ENCODE measurements around the gene DYRK1A.

The DYRK1A gene

DNA sequence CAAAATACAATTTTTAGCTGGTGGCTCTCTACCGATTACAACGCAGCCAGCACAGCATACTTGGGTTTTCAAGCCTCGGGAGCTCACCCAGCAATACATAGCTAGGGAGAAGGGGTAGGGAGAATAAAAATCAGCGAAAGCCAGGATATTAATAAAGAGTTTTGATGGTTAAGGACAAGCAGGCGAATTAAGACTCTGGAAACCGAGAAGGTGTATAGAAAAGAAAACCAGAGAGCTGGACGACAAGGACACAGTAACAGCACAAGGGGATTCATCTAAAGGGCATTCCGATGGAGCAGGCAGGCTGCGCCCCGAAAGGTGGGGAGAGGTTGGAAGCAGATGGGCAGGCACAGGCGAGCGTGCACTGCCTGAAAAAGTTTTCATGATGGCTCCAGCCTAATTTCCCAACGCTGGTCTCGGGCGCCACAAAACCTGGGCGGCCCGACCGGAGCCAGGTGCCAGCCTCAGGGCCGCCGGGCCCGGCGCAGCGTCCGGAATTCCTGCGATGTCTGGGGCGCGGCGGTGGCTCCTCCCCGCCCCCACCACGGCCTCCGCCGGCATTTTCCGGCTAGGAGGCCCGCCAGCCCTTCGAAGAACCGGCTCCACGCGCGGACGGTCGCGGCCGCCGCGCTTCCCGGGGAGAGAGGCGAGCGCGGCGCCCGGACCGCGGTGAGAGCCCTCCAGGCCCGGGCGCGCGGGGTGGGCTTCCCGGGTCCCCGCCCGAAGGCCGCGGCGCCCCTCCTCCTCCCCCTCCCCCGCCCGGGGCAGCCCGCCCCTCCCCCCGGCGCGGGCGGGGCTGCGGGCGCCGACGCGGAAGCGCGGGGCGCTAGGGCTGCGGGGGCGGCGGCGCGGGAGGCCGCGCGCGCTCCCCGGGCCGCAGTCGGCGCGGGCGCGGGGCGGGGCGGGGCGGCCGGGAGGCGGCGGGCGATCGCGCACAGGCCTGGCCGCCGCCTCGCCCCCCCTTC, 774 bp upstream of the DYRK1A start:
- TF ChIP-seq, protein P1, sequence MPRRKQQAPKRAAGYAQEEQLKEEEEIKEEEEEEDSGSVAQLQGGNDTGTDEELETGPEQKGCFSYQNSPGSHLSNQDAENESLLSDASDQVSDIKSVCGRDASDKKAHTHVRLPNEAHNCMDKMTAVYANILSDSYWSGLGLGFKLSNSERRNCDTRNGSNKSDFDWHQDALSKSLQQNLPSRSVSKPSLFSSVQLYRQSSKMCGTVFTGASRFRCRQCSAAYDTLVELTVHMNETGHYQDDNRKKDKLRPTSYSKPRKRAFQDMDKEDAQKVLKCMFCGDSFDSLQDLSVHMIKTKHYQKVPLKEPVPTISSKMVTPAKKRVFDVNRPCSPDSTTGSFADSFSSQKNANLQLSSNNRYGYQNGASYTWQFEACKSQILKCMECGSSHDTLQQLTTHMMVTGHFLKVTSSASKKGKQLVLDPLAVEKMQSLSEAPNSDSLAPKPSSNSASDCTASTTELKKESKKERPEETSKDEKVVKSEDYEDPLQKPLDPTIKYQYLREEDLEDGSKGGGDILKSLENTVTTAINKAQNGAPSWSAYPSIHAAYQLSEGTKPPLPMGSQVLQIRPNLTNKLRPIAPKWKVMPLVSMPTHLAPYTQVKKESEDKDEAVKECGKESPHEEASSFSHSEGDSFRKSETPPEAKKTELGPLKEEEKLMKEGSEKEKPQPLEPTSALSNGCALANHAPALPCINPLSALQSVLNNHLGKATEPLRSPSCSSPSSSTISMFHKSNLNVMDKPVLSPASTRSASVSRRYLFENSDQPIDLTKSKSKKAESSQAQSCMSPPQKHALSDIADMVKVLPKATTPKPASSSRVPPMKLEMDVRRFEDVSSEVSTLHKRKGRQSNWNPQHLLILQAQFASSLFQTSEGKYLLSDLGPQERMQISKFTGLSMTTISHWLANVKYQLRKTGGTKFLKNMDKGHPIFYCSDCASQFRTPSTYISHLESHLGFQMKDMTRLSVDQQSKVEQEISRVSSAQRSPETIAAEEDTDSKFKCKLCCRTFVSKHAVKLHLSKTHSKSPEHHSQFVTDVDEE (CRISPR knock-in tag; IDR thresholded peaks at IDR 0.05), result 0 out of 2 replicates have a peak, but pooled peaks have one; percentile 44
- 0 out of 2 replicates have a peak, but pooled peaks have one; percentile 23 for TF ChIP-seq GLIS3 (CRISPR knock-in tag; IDR thresholded peaks at IDR 0.05)
- TF ChIP-seq, protein P2, sequence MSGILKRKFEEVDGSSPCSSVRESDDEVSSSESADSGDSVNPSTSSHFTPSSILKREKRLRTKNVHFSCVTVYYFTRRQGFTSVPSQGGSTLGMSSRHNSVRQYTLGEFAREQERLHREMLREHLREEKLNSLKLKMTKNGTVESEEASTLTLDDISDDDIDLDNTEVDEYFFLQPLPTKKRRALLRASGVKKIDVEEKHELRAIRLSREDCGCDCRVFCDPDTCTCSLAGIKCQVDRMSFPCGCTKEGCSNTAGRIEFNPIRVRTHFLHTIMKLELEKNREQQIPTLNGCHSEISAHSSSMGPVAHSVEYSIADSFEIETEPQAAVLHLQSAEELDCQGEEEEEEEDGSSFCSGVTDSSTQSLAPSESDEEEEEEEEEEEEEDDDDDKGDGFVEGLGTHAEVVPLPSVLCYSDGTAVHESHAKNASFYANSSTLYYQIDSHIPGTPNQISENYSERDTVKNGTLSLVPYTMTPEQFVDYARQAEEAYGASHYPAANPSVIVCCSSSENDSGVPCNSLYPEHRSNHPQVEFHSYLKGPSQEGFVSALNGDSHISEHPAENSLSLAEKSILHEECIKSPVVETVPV (CRISPR knock-in tag; IDR thresholded peaks at IDR 0.05), result no peak
- TF ChIP-seq, protein P3, sequence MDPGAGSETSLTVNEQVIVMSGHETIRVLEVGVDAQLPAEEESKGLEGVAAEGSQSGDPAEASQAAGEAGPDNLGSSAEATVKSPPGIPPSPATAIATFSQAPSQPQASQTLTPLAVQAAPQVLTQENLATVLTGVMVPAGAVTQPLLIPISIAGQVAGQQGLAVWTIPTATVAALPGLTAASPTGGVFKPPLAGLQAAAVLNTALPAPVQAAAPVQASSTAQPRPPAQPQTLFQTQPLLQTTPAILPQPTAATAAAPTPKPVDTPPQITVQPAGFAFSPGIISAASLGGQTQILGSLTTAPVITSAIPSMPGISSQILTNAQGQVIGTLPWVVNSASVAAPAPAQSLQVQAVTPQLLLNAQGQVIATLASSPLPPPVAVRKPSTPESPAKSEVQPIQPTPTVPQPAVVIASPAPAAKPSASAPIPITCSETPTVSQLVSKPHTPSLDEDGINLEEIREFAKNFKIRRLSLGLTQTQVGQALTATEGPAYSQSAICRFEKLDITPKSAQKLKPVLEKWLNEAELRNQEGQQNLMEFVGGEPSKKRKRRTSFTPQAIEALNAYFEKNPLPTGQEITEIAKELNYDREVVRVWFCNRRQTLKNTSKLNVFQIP (CRISPR knock-in tag; IDR thresholded peaks at IDR 0.05; ENCODE audit: borderline replicate concordance, low read depth), result 0 out of 2 replicates have a peak, but pooled peaks have one; percentile 22
- TF ChIP-seq CSDC2 (CRISPR knock-in tag; IDR thresholded peaks at IDR 0.05), result 0 out of 2 replicates have a peak, but pooled peaks have one; percentile 38
- TF ChIP-seq ESRRG (CRISPR knock-in tag; IDR thresholded peaks at IDR 0.05), result no peak; the same call in 1 of the 2 replicates
- ATAC-seq, result peak; percentile 60

DNA sequence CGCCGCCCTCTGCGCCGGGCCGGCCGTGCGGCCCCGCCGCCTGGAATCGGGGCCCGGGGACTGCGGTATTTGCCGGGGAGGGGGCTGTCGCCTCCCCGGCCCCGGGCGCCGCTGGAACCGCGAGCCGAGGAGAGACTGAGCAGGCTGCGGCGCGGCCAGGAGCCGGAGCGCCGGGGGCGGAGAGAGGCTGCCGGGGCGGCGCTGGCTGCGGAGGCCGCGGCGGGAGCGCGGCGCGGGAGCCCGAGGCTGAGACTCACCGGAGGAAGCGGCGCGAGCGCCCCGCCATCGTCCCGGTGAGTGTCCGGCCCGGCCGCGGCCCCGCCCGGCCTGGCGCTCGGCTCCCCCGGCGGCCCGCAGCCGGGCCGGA, 746 bp downstream of the DYRK1A start:
- TF ChIP-seq, protein P1 (CRISPR knock-in tag; IDR thresholded peaks at IDR 0.05), result no peak
- TF ChIP-seq, protein P4, sequence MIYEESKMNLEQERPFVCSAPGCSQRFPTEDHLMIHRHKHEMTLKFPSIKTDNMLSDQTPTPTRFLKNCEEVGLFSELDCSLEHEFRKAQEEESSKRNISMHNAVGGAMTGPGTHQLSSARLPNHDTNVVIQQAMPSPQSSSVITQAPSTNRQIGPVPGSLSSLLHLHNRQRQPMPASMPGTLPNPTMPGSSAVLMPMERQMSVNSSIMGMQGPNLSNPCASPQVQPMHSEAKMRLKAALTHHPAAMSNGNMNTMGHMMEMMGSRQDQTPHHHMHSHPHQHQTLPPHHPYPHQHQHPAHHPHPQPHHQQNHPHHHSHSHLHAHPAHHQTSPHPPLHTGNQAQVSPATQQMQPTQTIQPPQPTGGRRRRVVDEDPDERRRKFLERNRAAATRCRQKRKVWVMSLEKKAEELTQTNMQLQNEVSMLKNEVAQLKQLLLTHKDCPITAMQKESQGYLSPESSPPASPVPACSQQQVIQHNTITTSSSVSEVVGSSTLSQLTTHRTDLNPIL (CRISPR knock-in tag; IDR thresholded peaks at IDR 0.05; ENCODE audit: low read depth), result no peak
- no peak for TF ChIP-seq PPARA (CRISPR knock-in tag; IDR thresholded peaks at IDR 0.05; ENCODE audit: borderline replicate concordance)
- no peak for TF ChIP-seq OSR1 (CRISPR knock-in tag; IDR thresholded peaks at IDR 0.05)
- TF ChIP-seq, protein P2 (CRISPR knock-in tag; IDR thresholded peaks at IDR 0.05), result no peak
- TF ChIP-seq ESRRG (CRISPR knock-in tag; IDR thresholded peaks at IDR 0.05), result no peak
- no peak for TF ChIP-seq ZNF70 (CRISPR knock-in tag; IDR thresholded peaks at IDR 0.05)
- TF ChIP-seq ZFP30 (CRISPR knock-in tag; IDR thresholded peaks at IDR 0.05), result no peak
- TF ChIP-seq TCF4 (CRISPR knock-in tag; IDR thresholded peaks at IDR 0.05; ENCODE audit: borderline replicate concordance), result no peak
- no peak for TF ChIP-seq GLIS3 (CRISPR knock-in tag; IDR thresholded peaks at IDR 0.05)
- TF ChIP-seq, protein P5, sequence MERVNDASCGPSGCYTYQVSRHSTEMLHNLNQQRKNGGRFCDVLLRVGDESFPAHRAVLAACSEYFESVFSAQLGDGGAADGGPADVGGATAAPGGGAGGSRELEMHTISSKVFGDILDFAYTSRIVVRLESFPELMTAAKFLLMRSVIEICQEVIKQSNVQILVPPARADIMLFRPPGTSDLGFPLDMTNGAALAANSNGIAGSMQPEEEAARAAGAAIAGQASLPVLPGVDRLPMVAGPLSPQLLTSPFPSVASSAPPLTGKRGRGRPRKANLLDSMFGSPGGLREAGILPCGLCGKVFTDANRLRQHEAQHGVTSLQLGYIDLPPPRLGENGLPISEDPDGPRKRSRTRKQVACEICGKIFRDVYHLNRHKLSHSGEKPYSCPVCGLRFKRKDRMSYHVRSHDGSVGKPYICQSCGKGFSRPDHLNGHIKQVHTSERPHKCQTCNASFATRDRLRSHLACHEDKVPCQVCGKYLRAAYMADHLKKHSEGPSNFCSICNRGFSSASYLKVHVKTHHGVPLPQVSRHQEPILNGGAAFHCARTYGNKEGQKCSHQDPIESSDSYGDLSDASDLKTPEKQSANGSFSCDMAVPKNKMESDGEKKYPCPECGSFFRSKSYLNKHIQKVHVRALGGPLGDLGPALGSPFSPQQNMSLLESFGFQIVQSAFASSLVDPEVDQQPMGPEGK (CRISPR knock-in tag; IDR thresholded peaks at IDR 0.05; ENCODE audit: borderline replicate concordance), result no peak
- TF ChIP-seq ZFP3 (CRISPR knock-in tag; IDR thresholded peaks at IDR 0.05), result no peak
- TF ChIP-seq ARNTL (CRISPR knock-in tag; IDR thresholded peaks at IDR 0.05; ENCODE audit: borderline replicate concordance, low read depth), result no peak
- no peak for TF ChIP-seq TOX (CRISPR knock-in tag; IDR thresholded peaks at IDR 0.05; ENCODE audit: borderline replicate concordance)
- TF ChIP-seq ZC3H10 (CRISPR knock-in tag; IDR thresholded peaks at IDR 0.05), result no peak
- TF ChIP-seq, protein P3 (CRISPR knock-in tag; IDR thresholded peaks at IDR 0.05; ENCODE audit: borderline replicate concordance, low read depth), result no peak
- no peak for ATAC-seq
